ENCODE results near the gene TMEM51. TPM values are rescaled to one million over a fixed set of nuclear protein-coding genes. Genes with fewer than 3 reads are reported as not detected.
A peak's percentile ranks its signal among the peaks of the same experiment; 100 is the strongest.

Gene TMEM51
- 10 to 100 TPM; 12.1 TPM for total RNA-seq
- 10.0 TPM for polyA plus RNA-seq (2013, experiment 1 of 2)
- polyA plus RNA-seq (2013, experiment 2 of 2), result 9.6 TPM
- long read RNA-seq, experiment 1, partial matches to known transcripts, result 1 of 10 reads
- long read RNA-seq, experiment 1, other reads (novel, unspliced or antisense), result 6 of 10 reads
- long read RNA-seq, experiment 2, transcript TMEM51-203 (3 exons, 1,842 nt), result major isoform, 10 of 17 reads
- long read RNA-seq, experiment 2, partial matches to known transcripts, result 2 of 17 reads
- long read RNA-seq, experiment 2, other reads (novel, unspliced or antisense), result 4 of 17 reads
- long read RNA-seq, experiment 3, partial matches to known transcripts, result 1 of 5 reads
- long read RNA-seq, experiment 3, other reads (novel, unspliced or antisense), result 1 of 5 reads
- long read RNA-seq, experiment 4, partial matches to known transcripts, result 6 of 15 reads
- long read RNA-seq, experiment 4, other reads (novel, unspliced or antisense), result 8 of 15 reads

- Histone ChIP-seq H3K36me3 (ENCODE audit: control insufficient read depth, insufficient read depth, low read length) (no peaks in the 10 kb centered on the region), H3K27me3 (ENCODE audit: control insufficient read depth, insufficient read depth, low read length, poor library complexity, severe bottlenecking) (peaks cover 5% of the 10 kb centered on the region), H3K27ac (ENCODE audit: low read depth, low read length) (no peak within 1 kb of the TSS), H3K4me3 (ENCODE audit: low read length) (peak within 1 kb of the TSS; percentile 89), H3K9ac (ENCODE audit: extremely low read depth, low read length, poor library complexity, severe bottlenecking) (peak within 1 kb of the TSS; percentile 64), H3K4me1 (ENCODE audit: control insufficient read depth, insufficient read depth, low read length) (peaks cover 23% of the 10 kb centered on the region), H3K9me3 (ENCODE audit: control insufficient read depth, low read length) (peaks cover 4% of the 10 kb centered on the region)
- peaks cover 41% of the 10 kb centered on the region for H3K4me1 Mint-ChIP-seq
- peaks cover 3% of the 10 kb centered on the region for H3K36me3 Mint-ChIP-seq (ENCODE audit: low read depth)
- peaks cover 5% of the 10 kb centered on the region for H3K9me3 Mint-ChIP-seq
- TF ChIP-seq, protein P1, sequence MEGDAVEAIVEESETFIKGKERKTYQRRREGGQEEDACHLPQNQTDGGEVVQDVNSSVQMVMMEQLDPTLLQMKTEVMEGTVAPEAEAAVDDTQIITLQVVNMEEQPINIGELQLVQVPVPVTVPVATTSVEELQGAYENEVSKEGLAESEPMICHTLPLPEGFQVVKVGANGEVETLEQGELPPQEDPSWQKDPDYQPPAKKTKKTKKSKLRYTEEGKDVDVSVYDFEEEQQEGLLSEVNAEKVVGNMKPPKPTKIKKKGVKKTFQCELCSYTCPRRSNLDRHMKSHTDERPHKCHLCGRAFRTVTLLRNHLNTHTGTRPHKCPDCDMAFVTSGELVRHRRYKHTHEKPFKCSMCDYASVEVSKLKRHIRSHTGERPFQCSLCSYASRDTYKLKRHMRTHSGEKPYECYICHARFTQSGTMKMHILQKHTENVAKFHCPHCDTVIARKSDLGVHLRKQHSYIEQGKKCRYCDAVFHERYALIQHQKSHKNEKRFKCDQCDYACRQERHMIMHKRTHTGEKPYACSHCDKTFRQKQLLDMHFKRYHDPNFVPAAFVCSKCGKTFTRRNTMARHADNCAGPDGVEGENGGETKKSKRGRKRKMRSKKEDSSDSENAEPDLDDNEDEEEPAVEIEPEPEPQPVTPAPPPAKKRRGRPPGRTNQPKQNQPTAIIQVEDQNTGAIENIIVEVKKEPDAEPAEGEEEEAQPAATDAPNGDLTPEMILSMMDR (conservative IDR thresholded peaks at IDR 0.05), result no peak
- peak within 1 kb of the TSS; percentile 88 for H3K27ac Mint-ChIP-seq
- H3K4me3 Mint-ChIP-seq, result peak within 1 kb of the TSS; percentile 77
- peaks cover 35% of the 10 kb centered on the region for H3K27me3 Mint-ChIP-seq (ENCODE audit: insufficient read depth)
- WGBS, 2 experiments (ENCODE audit: insufficient coverage in 1 of 2, insufficient read length in 1 of 2), result 0% methylated on average over 1 to 56 of the region's 56 CpGs
- peak; percentile 93 for DNase-seq
These were observed at the start of gene TMEM51 for GRCh38 chr1:15153184-15153841. TSS of gene TMEM51 (plus strand) at chr1:15153747. CDS start at chr1:15215088, 61,341 bp downstream.

- no peaks in the 10 kb centered on the region for H3K9me3 ChIP-seq (ENCODE audit: control insufficient read depth, low read length)
- no peak overlapping the region for H3K4me3 Mint-ChIP-seq
- no peak overlapping the region for H3K27ac Mint-ChIP-seq
- H3K27ac ChIP-seq (ENCODE audit: low read depth, low read length), result no peak overlapping the region
- no peak overlapping the region for H3K4me3 ChIP-seq (ENCODE audit: low read length)
- H3K36me3 ChIP-seq (ENCODE audit: control insufficient read depth, insufficient read depth, low read length), result no peaks in the 10 kb centered on the region
- peaks cover 10% of the 10 kb centered on the region for H3K4me1 Mint-ChIP-seq
- H3K9ac ChIP-seq (ENCODE audit: extremely low read depth, low read length, poor library complexity, severe bottlenecking), result no peak overlapping the region
- H3K9me3 Mint-ChIP-seq, result no peaks in the 10 kb centered on the region
- H3K27me3 ChIP-seq (ENCODE audit: control insufficient read depth, insufficient read depth, low read length, poor library complexity, severe bottlenecking), result peaks cover 26% of the 10 kb centered on the region
- WGBS, 2 experiments (ENCODE audit: insufficient coverage in 1 of 2, insufficient read length in 1 of 2), result 86 to 87% methylated on average over 6 to 10 of the region's 10 CpGs
- TF ChIP-seq, protein P1 (conservative IDR thresholded peaks at IDR 0.05), result no peak
- no peaks in the 10 kb centered on the region for H3K4me1 ChIP-seq (ENCODE audit: control insufficient read depth, insufficient read depth, low read length)
- no peaks in the 10 kb centered on the region for H3K36me3 Mint-ChIP-seq (ENCODE audit: low read depth)
- DNase-seq, result no peak
- peaks cover 31% of the 10 kb centered on the region for H3K27me3 Mint-ChIP-seq (ENCODE audit: insufficient read depth)
These were observed 49.6 kb upstream of the TMEM51 start for GRCh38 chr1:15103906-15104305.

- Mint-ChIP-seq H3K9me3 (no peaks in the 10 kb centered on the region), H3K36me3 (ENCODE audit: low read depth) (no peaks in the 10 kb centered on the region), H3K27ac (no peak overlapping the region), H3K4me1 (peaks cover 10% of the 10 kb centered on the region), H3K4me3 (no peak overlapping the region), H3K27me3 (ENCODE audit: insufficient read depth) (peaks cover 25% of the 10 kb centered on the region)
- TF ChIP-seq, protein P1 (conservative IDR thresholded peaks at IDR 0.05), result no peak
- Histone ChIP-seq H3K9me3 (ENCODE audit: control insufficient read depth, low read length) (no peaks in the 10 kb centered on the region), H3K36me3 (ENCODE audit: control insufficient read depth, insufficient read depth, low read length) (no peaks in the 10 kb centered on the region), H3K4me1 (ENCODE audit: control insufficient read depth, insufficient read depth, low read length) (no peaks in the 10 kb centered on the region), H3K9ac (ENCODE audit: extremely low read depth, low read length, poor library complexity, severe bottlenecking) (no peak overlapping the region), H3K27me3 (ENCODE audit: control insufficient read depth, insufficient read depth, low read length, poor library complexity, severe bottlenecking) (peaks cover 19% of the 10 kb centered on the region), H3K27ac (ENCODE audit: low read depth, low read length) (no peak overlapping the region), H3K4me3 (ENCODE audit: low read length) (no peak overlapping the region)
- no peak for DNase-seq
These were observed 48.8 kb upstream of the TMEM51 start for GRCh38 chr1:15104768-15105167.
